Measurements from ENCODE around the gene NACC1. TPM values are rescaled to one million over a fixed set of nuclear protein-coding genes. Genes with fewer than 3 reads are reported as not detected.
A peak's percentile ranks its signal among the peaks of the same experiment; 100 is the strongest.

The NACC1 gene
- total RNA-seq, 1 donor from 2014 or later, result 63.0 TPM

DNA sequence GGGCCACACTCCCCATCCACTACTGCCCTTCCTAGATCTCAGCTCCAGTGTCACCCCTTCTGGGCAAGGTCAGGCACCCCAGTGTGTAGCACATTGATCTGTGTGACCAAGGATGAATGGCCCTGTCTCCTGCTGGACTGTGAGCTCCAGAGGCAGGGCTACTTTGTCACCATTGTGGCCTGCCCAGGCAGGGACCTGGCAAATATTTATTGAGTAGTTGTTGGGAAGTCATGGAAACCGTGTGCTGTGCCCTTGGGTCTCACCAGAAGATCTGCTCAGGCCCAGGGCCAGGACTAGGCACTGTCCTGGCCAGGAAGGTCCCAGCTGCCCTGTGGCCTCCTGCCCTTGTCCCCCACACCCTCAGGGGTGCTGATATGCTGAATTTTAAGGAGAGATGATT lies 10.5 kb downstream of the NACC1 start:
- DNase-seq (ENCODE audit: low spot score in 2 of 2, unreplicated experiment in 2 of 2), result no peak
- no peaks in the 10 kb centered on the region for H3K9me3 Mint-ChIP-seq
- H3K36me3 Mint-ChIP-seq, result no peaks in the 10 kb centered on the region
- no peak overlapping the region for H3K4me3 Mint-ChIP-seq
- no peak overlapping the region for H3K27ac Mint-ChIP-seq
- H3K4me1 Mint-ChIP-seq, result no peaks in the 10 kb centered on the region
- H3K27me3 Mint-ChIP-seq (ENCODE audit: low read depth), result no peaks in the 10 kb centered on the region
- TF ChIP-seq CTCF (IDR thresholded peaks at IDR 0.05; ENCODE audit: unreplicated experiment), result no peak

DNA sequence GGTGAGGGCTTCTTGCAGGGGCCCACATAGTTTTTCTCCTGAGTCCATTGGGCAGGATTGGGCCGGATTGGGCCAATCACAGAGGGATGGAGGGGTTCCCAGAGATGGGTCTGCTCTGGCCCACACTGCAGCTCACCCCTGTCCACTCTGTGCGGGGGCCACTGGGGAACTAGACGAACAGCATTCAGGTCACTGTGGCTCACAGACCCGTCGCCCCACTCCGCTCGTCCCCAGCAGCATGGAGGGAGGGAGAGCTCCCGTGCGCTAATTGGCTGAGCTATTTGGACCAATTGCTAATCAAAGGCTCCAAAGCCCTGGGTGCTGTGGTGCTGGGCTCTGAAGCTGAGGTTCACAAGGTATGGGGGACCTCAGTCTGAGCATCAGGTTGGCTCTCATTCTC lies 11.3 kb downstream of the NACC1 start:
- no peak overlapping the region for H3K27ac Mint-ChIP-seq
- no peaks in the 10 kb centered on the region for H3K4me1 Mint-ChIP-seq
- no peaks in the 10 kb centered on the region for H3K27me3 Mint-ChIP-seq (ENCODE audit: low read depth)
- no peak for TF ChIP-seq CTCF (IDR thresholded peaks at IDR 0.05; ENCODE audit: unreplicated experiment)
- H3K36me3 Mint-ChIP-seq, result no peaks in the 10 kb centered on the region
- no peaks in the 10 kb centered on the region for H3K9me3 Mint-ChIP-seq
- no peak overlapping the region for H3K4me3 Mint-ChIP-seq
- no peak for DNase-seq (ENCODE audit: low spot score in 2 of 2, unreplicated experiment in 2 of 2)

GRCh38 chr19:13130886-13131490 lies 12.9 kb downstream of the NACC1 start:
- Mint-ChIP-seq H3K27ac (no peak overlapping the region), H3K36me3 (no peaks in the 10 kb centered on the region), H3K4me3 (no peak overlapping the region), H3K9me3 (no peaks in the 10 kb centered on the region), H3K27me3 (ENCODE audit: low read depth) (no peaks in the 10 kb centered on the region), H3K4me1 (no peaks in the 10 kb centered on the region)
- no peak for DNase-seq (ENCODE audit: low spot score in 2 of 2, unreplicated experiment in 2 of 2)
- no peak for TF ChIP-seq CTCF (IDR thresholded peaks at IDR 0.05; ENCODE audit: unreplicated experiment)

DNA sequence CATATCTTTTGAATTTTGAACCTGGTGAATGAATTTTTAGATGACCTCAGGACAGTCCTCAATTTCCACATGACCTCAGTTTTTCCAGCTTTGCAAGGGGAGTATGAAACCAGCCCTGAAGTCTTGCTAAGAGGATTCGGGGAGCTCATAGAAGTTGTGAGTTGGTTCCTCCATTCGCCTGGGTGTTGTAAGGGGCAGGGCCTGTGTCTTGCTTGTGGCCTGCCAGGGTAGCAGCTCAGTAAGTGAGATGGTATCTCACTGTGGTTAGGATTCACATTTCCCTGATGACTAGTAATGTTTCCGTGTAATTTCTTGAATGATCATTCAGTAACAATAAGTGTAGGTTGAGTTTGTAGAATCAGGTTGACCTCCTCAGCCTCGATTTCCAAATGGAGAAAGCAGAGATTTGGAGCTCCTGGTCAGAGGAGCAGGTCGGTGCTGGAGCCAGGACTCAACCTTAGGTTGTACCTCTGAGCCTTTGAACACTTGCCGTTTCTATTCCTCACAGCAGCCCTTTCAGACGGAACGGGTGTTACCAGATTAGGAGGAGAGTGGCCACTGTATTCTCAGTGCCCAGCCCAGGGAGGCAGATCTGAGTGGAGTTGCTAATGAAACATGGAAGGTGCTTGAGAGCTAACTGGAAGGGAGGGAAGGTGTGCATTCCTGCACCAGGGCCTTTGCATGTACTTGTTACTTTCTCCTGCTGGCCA lies 14.6 kb downstream of the NACC1 start:
- Mint-ChIP-seq H3K27me3 (ENCODE audit: low read depth) (no peaks in the 10 kb centered on the region), H3K4me1 (no peaks in the 10 kb centered on the region), H3K4me3 (no peak overlapping the region), H3K27ac (peak overlapping the region; percentile 2), H3K36me3 (peaks cover 2% of the 10 kb centered on the region), H3K9me3 (no peaks in the 10 kb centered on the region)
- no peak for TF ChIP-seq CTCF (IDR thresholded peaks at IDR 0.05; ENCODE audit: unreplicated experiment)
- DNase-seq (ENCODE audit: low spot score in 2 of 2, unreplicated experiment in 2 of 2), result no peak

GRCh38 chr19:13133241-13133870 lies 15.3 kb downstream of the NACC1 start:
- H3K36me3 Mint-ChIP-seq, result peaks cover 7% of the 10 kb centered on the region
- H3K4me3 Mint-ChIP-seq, result no peak overlapping the region
- no peaks in the 10 kb centered on the region for H3K9me3 Mint-ChIP-seq
- H3K4me1 Mint-ChIP-seq, result no peaks in the 10 kb centered on the region
- no peak for TF ChIP-seq CTCF (IDR thresholded peaks at IDR 0.05; ENCODE audit: unreplicated experiment)
- DNase-seq (ENCODE audit: low spot score in 2 of 2, unreplicated experiment in 2 of 2), result no peak
- no peaks in the 10 kb centered on the region for H3K27me3 Mint-ChIP-seq (ENCODE audit: low read depth)
- H3K27ac Mint-ChIP-seq, result peak overlapping the region; percentile 3
